CD14-positive monocyte (primary cell): ENCODE data around the gene MGST1. TPM values are rescaled to one million over a fixed set of nuclear protein-coding genes. Genes with fewer than 3 reads are reported as not detected.

Experiments
- DNase-seq, 3 donors: peaks; one replicate each; pipeline ENCODE4 v3.0.0-alpha.2; 2011 to 2022
- H2AFZ ChIP-seq: 2 replicates; pipeline ENCODE4 v1.6.0; 2012; ENCODE audit warnings: mild to moderate bottlenecking, low read depth, low read length, inconsistent platforms; ENCODE audit not compliant: insufficient read depth, poor library complexity, severe bottlenecking
- H3K27ac ChIP-seq, 2 donors: 1 replicate in 1 of 2; 2 replicates in 1 of 2; pipeline ENCODE4 v1.5.1; 2012 to 2013; ENCODE audit warnings: low read length in 2 of 2, control low read depth in 1 of 2, inconsistent platforms in 1 of 2, low read depth in 1 of 2, mild to moderate bottlenecking in 1 of 2
- H3K27me3 ChIP-seq, 2 donors: one replicate each; pipeline versions ENCODE4 v1.6.0 to v1.6.1; 2011 to 2013; ENCODE audit warnings: low read length in 2 of 2; ENCODE audit not compliant: control insufficient read depth in 2 of 2, insufficient read depth in 2 of 2
- H3K36me3 ChIP-seq, 2 donors: replicated peaks in 1 of 2; 1 replicate in 1 of 2; 2 replicates in 1 of 2; pipeline versions ENCODE4 v1.5.1 to v1.6.1; 2012 to 2013; ENCODE audit warnings: low read length in 2 of 2, control low read depth in 1 of 2, inconsistent platforms in 1 of 2, mild to moderate bottlenecking in 1 of 2; ENCODE audit not compliant: insufficient read depth in 2 of 2, control insufficient read depth in 1 of 2
- H3K4me1 ChIP-seq, 2 donors: 1 replicate in 1 of 2; 2 replicates in 1 of 2; pipeline versions ENCODE4 v1.5.1 to v1.6.1; 2012 to 2013; ENCODE audit warnings: low read length in 2 of 2, control low read depth in 1 of 2, inconsistent platforms in 1 of 2, mild to moderate bottlenecking in 1 of 2, moderate library complexity in 1 of 2; ENCODE audit not compliant: insufficient read depth in 2 of 2, control insufficient read depth in 1 of 2
- H3K4me2 ChIP-seq: replicated peaks from 2 replicates; pipeline ENCODE3; 2012; ENCODE audit warnings: low read length, moderate library complexity, mild to moderate bottlenecking; ENCODE audit not compliant: poor library complexity, severe bottlenecking; ENCODE audit errors: extremely low read depth
- H3K4me3 ChIP-seq, 3 experiments: fragments of 200-600 bp in 1 of 3; sonication (generic) in 1 of 3; replicated peaks in 1 of 3; 1 replicate in 2 of 3; 2 replicates in 1 of 3; pipeline ENCODE4 v1.5.1; 2011 to 2013; ENCODE audit warnings: low read length in 3 of 3, mild to moderate bottlenecking in 3 of 3, control low read depth in 2 of 3, low read depth in 2 of 3, inconsistent platforms in 1 of 3, moderate library complexity in 1 of 3
- H3K79me2 ChIP-seq: 2 replicates; pipeline ENCODE4 v1.6.0; 2012; ENCODE audit warnings: mild to moderate bottlenecking, control low read depth, inconsistent platforms, low read length, moderate library complexity; ENCODE audit not compliant: insufficient read depth
- H3K9ac ChIP-seq: 2 replicates; pipeline ENCODE4 v1.6.0; 2017; ENCODE audit warnings: low read length, mild to moderate bottlenecking; ENCODE audit not compliant: insufficient read depth, poor library complexity, severe bottlenecking
- H3K9me3 ChIP-seq, 2 donors: replicated peaks in 1 of 2; 1 replicate in 1 of 2; 2 replicates in 1 of 2; pipeline versions ENCODE4 v1.5.1 to v1.6.1; 2012 to 2013; ENCODE audit warnings: low read length in 2 of 2, control low read depth in 1 of 2; ENCODE audit not compliant: control insufficient read depth in 1 of 2, insufficient read depth in 1 of 2
- H4K20me1 ChIP-seq: 2 replicates; pipeline ENCODE4 v1.6.0; 2012; ENCODE audit warnings: mild to moderate bottlenecking, low read length, control low read depth, moderate library complexity; ENCODE audit not compliant: insufficient read depth
- H3K27ac Mint-ChIP-seq, 7 donors: one replicate each; pipeline ENCODE4 v1.8.0; 2020; ENCODE audit warnings: mild to moderate bottlenecking in 7 of 7, mixed read lengths in 7 of 7, moderate library complexity in 6 of 7, inconsistent platforms in 2 of 7
- H3K27me3 Mint-ChIP-seq, 3 donors: one replicate each; pipeline ENCODE4 v1.8.0; 2021 to 2022; ENCODE audit warnings: low read depth in 3 of 3, mild to moderate bottlenecking in 3 of 3, mixed read lengths in 3 of 3, moderate library complexity in 3 of 3, inconsistent platforms in 1 of 3
- H3K36me3 Mint-ChIP-seq, 2 donors: one replicate each; pipeline ENCODE4 v1.8.0; 2020; ENCODE audit warnings: mixed read lengths in 2 of 2, inconsistent platforms in 1 of 2, mild to moderate bottlenecking in 1 of 2
- H3K4me1 Mint-ChIP-seq: one replicate; pipeline ENCODE4 v1.8.0; 2020; ENCODE audit warnings: mild to moderate bottlenecking, mixed read lengths
- H3K4me3 Mint-ChIP-seq, 2 donors: one replicate each; pipeline ENCODE4 v1.8.0; 2020; ENCODE audit warnings: mild to moderate bottlenecking in 2 of 2, mixed read lengths in 2 of 2, moderate library complexity in 1 of 2
- H3K9me3 Mint-ChIP-seq, 7 donors: one replicate each; pipeline ENCODE4 v1.8.0; 2020 to 2022; ENCODE audit warnings: mixed read lengths in 7 of 7, mild to moderate bottlenecking in 6 of 7, moderate library complexity in 6 of 7, inconsistent platforms in 2 of 7
- CTCF ChIP-seq: fragments of 200-600 bp; IDR thresholded peaks from one replicate; pipeline ENCODE4 v1.8.0; 2022; ENCODE audit warnings: antibody characterized with exemption, mild to moderate bottlenecking
- WGBS: methylation state at CpG from one replicate; pipeline ENCODE4 v1.1.5; 2013; ENCODE audit warnings: missing lambda C conversion rate; ENCODE audit not compliant: insufficient coverage; 5-methylcytosine and 5-hydroxymethylcytosine counted together
- intact Hi-C, 2 donors: fragments of 100-400 bp; cut with micrococcal nuclease; formaldehyde crosslinking; loops; one replicate each; pipeline versions ENCODE4 v1.15.0 to v1.15.1; 2023
- polyA plus RNA-seq, 3 donors: library from polyadenylated mRNA; depleted of rRNA in 1 of 3; unstranded in 2 of 3; stranded (reverse) in 1 of 3; fragments of 300-500 nt in 2 of 3; fragments of >200 nt in 1 of 3; fragmentation: Illumina TruSeq in 2 of 3; gene quantifications; 1 replicate in 2 of 3; 2 replicates in 1 of 3; pipeline ENCODE4 v1.2.3, GENCODE V29; 2012 to 2021

MGST1 gene
- polyA plus RNA-seq, 3 donors: 84.8 to 295 (median 248) TPM

- H3K27me3 Mint-ChIP-seq: peaks cover 1 to 2% (median 2%) of the 10 kb centered on the region in 3 donors
- Histone ChIP-seq H3K4me2 (peak overlapping the region; percentile 21), H3K4me1 (peaks cover 7% of the 10 kb centered on the region in 2 donors), H3K27me3 (no peaks in the 10 kb centered on the region), H3K4me3 (no peak overlapping the region), H4K20me1 (no peaks in the 10 kb centered on the region), H2AFZ (no peak overlapping the region), H3K79me2 (no peaks in the 10 kb centered on the region), H3K27ac (no peak overlapping the region), H3K9ac (no peak overlapping the region), H3K36me3 (no peaks in the 10 kb centered on the region), H3K9me3 (no peaks in the 10 kb centered on the region)
- peak; percentile 60 to 75 (median 70) for DNase-seq
- peak overlapping the region in 5 of 7 donors; percentile 11 to 45 (median 34) for H3K27ac Mint-ChIP-seq
- H3K4me1 Mint-ChIP-seq: peaks cover 10% of the 10 kb centered on the region
- peaks cover 0 to 9% (median 4%) of the 10 kb centered on the region in 7 donors for H3K9me3 Mint-ChIP-seq
- intact Hi-C loops: no loop called here
- H3K4me3 Mint-ChIP-seq: peak overlapping the region in 1 of 2 donors; percentile 51
- peaks cover 0 to 3% of the 10 kb centered on the region in 2 donors for H3K36me3 Mint-ChIP-seq
- WGBS: no CpG with 5 or more reads among the region's 1 CpG
- TF ChIP-seq CTCF: no peak
Measured at GRCh38 chr12:16407346-16407745, 59.9 kb downstream of the MGST1 start.

Other genes starting within 250 kb of the MGST1 start
- gene SLC15A5, start 70.0 kb upstream of the MGST1 start, polyA plus RNA-seq: not detected